ENCODE measurements around the gene MRPL14.
"Not testable (repeated sequence)": the region's sequence is repeated elsewhere in the genome, so short reads cannot be mapped to it uniquely, and the experiment has no call there.

Gene MRPL14

DNA sequence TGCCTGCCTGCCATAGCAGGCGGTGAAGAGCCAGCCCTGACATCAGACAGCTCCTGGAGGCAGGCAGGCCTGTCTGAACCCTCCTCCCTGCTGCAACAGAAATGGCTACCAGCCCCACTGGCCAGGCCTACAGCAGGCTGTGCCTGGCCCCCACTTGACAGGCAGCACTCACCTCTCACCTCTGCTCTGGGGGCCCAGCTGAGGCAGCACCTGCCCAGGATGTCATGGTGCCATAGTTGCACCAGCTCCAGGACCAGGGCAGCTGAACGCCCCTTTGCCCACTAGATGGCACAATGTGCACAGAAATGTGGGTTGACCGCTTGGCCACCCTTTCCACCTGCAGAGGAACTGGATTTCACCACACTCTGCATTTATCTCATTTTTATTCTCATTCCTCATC lies 30.6 kb downstream of the MRPL14 start:
- peak; percentile 85 for DNase-seq

GRCh38 chr6:44095243-44095623 lies 32.0 kb downstream of the MRPL14 start:
- not testable (repeated sequence) for DNase-seq

DNA sequence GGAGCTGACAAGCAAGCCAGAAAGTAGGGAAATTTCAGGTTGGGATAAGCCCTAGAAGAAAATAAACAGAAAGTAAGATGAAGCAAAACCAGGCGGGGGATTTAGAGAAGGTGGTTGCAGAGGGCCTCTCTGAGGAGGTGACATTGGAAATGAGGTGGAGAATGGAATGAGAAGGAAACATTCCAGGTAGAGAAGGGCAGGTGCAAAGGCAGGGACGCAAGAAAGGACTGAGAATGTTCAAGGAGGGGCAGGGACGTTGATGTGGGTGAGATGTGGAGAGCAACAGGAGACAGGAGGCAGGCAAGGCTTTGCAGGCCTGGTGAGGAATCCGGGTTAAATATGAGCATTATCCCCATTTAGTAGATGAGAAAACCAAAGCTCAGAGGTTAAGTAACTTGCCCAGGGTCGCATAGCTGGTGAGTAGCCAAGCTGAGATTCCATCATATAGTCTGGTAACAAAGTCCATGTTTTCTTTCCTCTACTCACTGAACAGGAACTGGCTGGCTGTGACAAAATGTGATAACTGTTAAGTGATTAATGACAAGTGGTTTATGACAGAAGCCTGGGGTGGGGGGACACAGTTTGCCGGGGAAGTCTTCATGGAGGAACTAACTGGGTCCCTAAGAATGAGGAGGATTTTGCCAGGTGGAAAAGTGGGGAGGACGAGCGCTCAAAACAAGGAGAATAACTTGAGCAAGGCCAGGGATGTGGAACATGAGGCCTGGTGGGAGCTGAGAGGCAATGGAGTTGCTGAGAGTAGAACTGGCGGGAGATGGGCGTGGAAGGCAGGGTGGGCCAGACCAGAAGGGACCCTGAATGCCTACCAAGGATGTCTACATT lies 32.6 kb downstream of the MRPL14 start:
- no peak for DNase-seq

DNA sequence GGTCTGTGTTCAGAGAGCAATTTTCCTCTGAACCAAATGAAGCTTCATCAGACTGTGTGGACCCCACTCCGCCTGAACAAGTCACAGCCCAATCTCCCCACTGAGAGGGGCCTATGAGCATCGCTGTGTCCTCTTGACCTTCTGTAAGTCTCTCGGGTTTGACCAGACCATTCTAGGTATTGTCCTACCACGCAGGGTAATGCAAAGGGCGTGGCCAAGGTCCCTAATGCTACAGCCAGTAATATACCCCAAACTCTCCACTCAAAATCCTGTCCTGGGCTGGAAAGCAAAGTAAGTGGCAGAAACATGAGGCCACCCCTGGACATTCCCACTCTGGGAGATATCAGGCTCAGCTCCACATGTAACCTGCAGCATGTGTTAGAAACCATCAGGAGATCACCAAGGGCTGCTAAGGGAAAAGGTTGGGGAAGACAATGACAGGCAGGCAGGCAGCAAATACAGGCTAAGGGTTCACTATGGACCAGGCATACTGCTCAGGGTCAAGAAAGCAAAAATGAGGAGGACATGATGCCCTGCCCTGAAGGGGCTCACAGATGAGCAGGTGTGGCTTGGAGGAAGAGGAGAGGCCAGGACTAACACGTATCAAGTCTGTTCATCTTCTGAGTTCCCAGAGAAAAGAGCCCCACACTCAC lies 33.4 kb downstream of the MRPL14 start:
- no peak for DNase-seq

DNA sequence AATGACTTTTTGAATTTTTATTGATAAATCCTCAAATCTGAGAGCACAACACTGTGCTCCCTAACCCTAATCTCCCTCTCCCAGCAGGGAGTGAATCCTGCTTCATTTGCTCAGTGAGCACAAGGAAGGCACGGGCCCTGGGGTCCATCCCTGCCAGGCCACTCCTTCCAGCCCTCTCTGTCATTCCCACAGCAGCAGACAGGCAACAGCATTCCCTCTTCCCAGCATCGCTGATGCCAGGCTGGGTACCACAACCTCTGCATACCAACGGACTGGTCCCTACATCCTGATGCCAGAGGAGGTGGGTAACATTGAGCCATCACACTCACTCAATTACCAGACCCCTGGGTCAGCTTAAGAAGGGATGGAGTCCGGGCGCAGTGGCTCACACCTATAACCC lies 34.2 kb downstream of the MRPL14 start:
- no peak for DNase-seq

- no peak for DNase-seq
Measured at GRCh38 chr6:44091981-44092884, 35.0 kb downstream of the MRPL14 start.

DNA sequence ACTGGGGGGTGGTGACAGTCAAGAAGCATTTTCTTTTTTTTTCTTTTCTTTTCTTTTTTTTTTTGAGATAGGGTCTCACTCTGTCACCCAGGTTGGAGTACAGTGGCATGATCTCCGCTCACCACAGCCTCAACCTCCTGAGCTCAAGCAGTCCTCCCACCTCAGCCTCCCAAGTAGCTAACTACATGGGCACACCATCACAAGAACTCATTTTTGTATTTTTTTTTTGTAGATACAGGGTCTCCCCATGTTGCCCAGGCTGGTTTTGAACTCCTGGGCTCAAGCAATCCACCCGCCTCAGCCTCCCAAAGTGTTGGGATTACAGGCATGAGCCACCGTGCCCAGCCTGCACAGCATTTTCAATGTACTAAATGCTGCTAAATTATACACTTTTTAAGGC lies 35.9 kb downstream of the MRPL14 start:
- not testable (repeated sequence) for DNase-seq

GRCh38 chr6:44090465-44090864 lies 36.8 kb downstream of the MRPL14 start:
- no peak for DNase-seq

DNA sequence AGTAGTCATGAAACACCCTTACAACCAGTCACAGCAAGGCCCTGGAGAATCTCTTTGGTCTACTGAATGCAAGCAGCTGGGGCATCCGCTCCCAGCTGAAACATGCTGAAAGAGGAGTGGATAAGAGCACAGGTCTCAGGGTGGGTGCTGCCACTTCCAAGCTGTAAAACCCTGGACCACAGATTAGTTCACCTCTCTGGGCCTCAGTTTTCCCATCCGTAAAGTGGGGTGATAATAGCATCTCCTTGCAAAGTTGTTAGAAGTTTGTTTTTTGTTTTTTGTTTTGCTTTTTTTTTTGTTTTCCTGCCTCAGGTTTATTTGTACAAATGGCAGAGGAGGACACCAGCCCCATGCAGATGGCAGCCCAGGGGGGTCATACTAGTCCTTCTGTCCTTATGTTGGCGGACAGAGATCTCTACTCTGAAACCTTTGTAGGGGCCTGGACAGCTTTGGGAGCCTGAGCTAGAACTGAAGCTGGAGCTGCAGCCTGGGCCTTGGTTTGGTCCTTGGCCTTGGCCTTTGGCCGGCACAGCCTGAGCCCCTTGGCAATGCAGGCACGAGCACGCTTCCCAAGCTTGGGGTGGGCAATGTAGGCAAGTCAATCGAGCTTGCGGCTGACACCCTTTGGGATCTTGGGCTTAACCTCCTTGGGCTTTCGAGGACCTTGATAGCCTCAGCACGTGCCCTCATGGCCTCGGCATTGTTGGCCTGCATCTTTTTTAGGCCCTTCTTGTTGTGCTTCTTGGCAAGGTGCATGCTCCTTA lies 38.2 kb downstream of the MRPL14 start:
- DNase-seq: no peak

GRCh38 chr6:44087623-44088022 lies 39.6 kb downstream of the MRPL14 start:
- DNase-seq: no peak

DNA sequence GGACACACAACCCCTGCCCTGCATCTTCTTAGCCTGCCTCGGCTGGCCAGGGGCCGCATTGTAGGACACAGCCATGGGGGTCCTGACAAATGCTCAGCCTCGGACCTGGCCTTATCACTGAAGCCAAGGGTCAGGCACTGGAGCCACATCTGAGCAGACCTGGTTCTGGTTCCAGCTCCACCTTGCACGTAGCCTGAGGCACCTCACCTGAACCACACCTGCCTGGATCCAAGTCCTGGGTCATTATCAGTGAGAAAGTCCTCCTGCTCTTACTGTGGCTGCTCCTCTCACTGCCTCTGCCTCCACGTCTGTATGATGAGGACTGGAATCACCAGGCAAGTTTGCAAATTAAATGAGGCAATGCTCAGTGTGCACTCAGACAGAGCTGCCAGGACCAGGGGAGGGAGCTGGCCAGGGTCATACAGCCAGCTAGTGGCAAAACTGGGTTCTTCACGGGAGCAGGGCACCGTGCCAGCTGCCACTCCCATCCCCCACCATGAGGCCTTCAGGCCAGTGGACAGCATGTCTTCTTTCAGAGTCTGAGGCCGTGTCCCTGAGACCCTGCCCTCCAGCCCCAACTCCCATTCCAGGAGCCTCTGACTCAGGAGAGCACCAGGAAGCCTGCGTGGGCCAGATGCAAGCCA lies 40.2 kb downstream of the MRPL14 start:
- DNase-seq: no peak

DNA sequence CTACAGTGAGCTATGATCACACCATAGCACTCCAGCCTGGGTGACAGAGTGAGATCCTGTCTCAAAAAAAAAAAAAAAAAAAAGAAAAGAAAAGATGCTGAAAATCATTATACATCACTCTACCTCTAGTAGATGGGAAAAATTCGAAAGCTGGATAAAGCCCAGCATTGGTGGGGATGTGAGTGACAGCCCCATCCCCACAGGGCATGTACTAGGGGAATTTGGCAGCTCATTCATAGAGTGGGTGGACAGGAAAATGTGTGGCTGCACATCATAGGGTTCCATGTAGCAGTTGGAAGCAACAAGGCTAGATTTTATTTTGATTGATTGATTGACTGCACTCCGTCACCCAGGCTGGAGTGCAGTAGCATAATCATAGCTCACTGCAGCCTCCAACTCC lies 42.0 kb downstream of the MRPL14 start:
- no peak for DNase-seq

DNA sequence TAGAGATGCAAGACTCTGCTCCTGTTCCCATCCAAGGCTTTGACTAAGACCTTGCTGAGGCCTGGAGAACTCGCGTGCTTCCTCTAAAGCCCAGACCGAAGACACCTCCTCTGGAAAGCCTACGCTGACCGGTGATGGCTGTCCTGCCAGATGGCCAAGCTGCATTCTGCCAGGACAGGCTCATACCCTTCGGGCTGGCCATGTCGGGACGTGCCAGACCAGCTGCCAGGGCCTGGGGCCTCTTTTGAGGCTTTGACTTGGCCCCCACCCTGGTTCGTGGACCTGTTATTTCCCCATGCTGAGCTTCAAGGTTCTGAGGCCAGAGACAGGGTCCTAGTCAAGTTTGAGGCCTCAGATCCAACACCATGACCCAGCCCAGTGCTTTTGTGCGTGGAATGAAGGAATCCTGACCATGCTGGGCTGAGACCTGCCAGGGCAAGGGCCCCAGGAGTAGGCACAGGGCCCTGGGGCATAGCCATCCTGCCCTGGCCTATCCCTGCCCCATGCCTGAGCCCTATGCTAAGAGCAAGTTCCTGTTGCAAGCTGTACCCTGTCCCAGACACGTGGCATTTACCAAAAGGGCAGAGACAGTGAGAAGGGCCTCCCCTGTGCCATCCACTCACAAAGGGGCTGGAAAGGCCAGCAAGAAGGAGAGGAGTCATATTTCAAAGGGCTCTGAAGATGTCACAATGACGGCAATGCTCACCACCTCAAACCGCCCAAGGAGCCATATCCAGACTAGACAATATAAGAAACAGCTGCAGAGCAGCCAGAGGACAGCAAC lies 42.8 kb downstream of the MRPL14 start:
- DNase-seq: no peak

DNA sequence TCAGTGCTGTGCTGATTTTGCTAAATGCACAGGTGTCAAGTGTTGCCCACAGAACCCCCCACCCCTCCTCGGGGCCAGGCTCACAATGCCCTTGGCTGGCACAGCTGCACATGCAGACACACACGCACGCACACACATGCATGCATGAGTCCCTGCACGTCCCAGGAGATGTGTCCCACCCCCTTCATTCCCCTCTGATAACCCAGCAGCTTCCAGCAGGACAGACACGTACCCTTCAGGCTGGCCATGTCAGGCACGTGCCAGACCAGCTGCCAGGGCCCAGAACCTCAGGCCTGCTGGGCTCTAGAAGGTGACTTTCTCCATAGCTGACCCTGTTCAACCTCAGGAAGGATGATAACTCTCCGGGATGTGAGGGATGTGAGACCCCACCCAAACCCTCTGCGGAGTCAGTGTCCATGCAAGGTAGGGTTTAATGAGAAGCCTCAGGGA lies 44.4 kb downstream of the MRPL14 start:
- DNase-seq: no peak

GRCh38 chr6:44081753-44082152 lies 45.5 kb downstream of the MRPL14 start:
- no peak for DNase-seq

GRCh38 chr6:44080561-44081521 lies 46.4 kb downstream of the MRPL14 start:
- DNase-seq: no peak

DNA sequence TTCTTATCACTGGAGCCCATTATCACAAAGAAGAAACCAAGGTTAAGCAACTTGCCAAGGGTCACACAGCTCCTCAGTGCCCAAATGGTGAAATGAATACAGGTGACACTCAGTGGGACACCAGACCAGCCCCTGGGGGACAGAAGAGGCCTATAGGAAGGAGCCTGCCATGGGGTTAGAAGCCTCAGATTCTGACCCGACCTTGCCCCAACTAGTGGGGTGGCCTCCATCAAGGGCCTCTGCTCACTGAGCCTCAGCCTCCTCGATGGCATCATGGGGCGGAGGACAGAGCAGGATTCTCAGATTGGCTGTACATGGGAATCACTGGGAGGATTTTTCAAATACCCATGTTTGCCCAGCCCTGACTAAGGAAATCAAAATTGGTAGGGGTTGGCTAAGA lies 47.6 kb downstream of the MRPL14 start:
- DNase-seq: no peak

DNA sequence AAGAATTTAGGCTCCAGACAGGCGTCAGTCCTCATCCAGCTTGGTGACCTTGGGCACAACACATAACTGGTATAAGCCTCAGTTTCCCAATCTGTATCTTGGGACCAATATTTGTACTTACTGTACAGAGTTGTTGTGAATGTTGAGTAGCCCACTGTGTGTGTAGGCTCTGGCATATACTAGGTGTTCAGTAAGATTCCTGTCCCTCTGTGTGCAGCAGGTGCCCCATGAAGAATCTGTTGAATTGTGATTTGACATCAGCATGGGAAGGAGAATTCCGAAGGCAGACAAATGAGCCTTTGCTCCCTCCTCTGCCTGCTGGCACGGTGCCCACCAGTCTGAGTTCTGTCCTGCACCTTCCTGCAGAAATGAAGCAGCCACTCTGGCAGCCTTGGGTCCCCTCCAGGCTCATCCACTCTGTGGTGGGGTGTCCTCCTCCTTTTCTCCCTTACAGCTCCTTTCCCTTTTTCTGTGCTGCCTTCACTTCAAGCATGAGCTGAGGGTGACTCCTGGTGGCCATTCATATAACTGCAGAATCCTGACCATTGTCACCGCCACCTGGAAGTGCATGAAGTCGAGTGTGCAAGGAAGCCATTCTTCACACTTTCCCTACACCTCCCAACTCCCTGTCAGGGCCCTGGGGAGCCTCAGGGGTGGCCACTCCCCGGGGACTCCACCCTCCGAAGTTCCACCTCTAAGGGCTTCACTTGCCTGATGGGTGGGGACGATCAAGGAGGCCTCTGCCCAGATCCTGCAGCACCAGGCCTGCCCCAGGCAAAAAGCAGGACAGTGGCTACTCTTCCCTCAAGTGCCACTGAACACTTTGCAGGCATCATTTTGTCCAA lies 48.2 kb downstream of the MRPL14 start:
- peak; percentile 93 for DNase-seq

GRCh38 chr6:44078219-44078826 lies 48.9 kb downstream of the MRPL14 start:
- DNase-seq: no peak
